HFFc6 (cell line): Measurements from ENCODE around the gene BTG2. TPM values are rescaled to one million over a fixed set of nuclear protein-coding genes. Genes with fewer than 3 reads are reported as not detected.

Experiments
- DNase-seq: peaks from one replicate; pipeline ENCODE4 v3.0.0-alpha.2; 2018
- H3K27ac Mint-ChIP-seq: 2 replicates; pipeline ENCODE4 v1.8.0; 2020; ENCODE audit warnings: mild to moderate bottlenecking, mixed read lengths
- H3K27me3 Mint-ChIP-seq: 2 replicates; pipeline ENCODE4 v1.8.0; 2021; ENCODE audit warnings: mild to moderate bottlenecking, moderate library complexity, mixed read lengths; ENCODE audit not compliant: insufficient read depth
- H3K36me3 Mint-ChIP-seq: 2 replicates; pipeline ENCODE4 v1.8.0; 2021; ENCODE audit warnings: low read depth, mixed read lengths
- H3K4me1 Mint-ChIP-seq: 2 replicates; pipeline ENCODE4 v1.8.0; 2020; ENCODE audit warnings: low read depth, mixed read lengths
- H3K4me3 Mint-ChIP-seq: 2 replicates; pipeline ENCODE4 v1.8.0; 2020; ENCODE audit warnings: mild to moderate bottlenecking, moderate library complexity, mixed read lengths
- H3K9me3 Mint-ChIP-seq: 2 replicates; pipeline ENCODE4 v1.8.0; 2020; ENCODE audit warnings: mild to moderate bottlenecking, mixed read lengths
- total RNA-seq, 6 experiments: library from RNA; stranded (reverse); fragmentation: NEBNext Ultra II Directional; extraction: Animal tissue kit (Norgen Biotek cat#: 25700); gene quantifications; 2 replicates in 1 of 6; 3 replicates in 5 of 6; pipeline ENCODE4 v1.2.3, GENCODE V29; 2021
- TF ChIP-seq, protein P1 (sequence below): fragments of 200-600 bp; sonication (generic); IDR thresholded peaks from 2 replicates; pipeline ENCODE4 v1.5.0; 2021; ENCODE audit warnings: antibody characterized with exemption, mild to moderate bottlenecking

The BTG2 gene
- total RNA-seq, 6 experiments from 2014 or later: 12.7 to 18.5 (median 13.7) TPM

DNA sequence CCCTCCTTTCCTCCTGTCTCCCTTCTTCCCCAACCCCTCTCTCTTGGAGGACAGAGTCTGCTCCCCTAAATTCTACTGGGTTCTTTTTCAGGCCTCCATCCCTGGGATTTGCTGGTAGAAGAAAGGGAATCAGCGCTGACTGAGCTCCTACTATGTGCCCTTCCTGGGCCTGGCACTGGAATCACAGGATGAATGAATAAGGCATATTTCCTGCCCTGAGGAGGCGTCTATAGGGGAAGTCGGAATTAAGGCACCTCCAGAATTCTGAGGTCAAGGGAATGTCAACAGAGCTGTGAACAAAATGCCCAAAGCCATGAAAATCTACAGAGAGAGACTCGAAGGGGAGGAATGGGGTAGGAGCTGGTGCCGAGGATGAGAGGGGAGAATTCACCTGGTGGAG, 17.4 kb upstream of the BTG2 start:
- DNase-seq: no peak
- no peak overlapping the region for H3K27ac Mint-ChIP-seq
- H3K4me3 Mint-ChIP-seq: no peak overlapping the region
- H3K36me3 Mint-ChIP-seq: no peaks in the 10 kb centered on the region
- H3K4me1 Mint-ChIP-seq: no peaks in the 10 kb centered on the region; the same call in 1 of the 2 replicates
- H3K9me3 Mint-ChIP-seq: no peaks in the 10 kb centered on the region
- H3K27me3 Mint-ChIP-seq: peaks cover 58% of the 10 kb centered on the region
- TF ChIP-seq, protein P1, sequence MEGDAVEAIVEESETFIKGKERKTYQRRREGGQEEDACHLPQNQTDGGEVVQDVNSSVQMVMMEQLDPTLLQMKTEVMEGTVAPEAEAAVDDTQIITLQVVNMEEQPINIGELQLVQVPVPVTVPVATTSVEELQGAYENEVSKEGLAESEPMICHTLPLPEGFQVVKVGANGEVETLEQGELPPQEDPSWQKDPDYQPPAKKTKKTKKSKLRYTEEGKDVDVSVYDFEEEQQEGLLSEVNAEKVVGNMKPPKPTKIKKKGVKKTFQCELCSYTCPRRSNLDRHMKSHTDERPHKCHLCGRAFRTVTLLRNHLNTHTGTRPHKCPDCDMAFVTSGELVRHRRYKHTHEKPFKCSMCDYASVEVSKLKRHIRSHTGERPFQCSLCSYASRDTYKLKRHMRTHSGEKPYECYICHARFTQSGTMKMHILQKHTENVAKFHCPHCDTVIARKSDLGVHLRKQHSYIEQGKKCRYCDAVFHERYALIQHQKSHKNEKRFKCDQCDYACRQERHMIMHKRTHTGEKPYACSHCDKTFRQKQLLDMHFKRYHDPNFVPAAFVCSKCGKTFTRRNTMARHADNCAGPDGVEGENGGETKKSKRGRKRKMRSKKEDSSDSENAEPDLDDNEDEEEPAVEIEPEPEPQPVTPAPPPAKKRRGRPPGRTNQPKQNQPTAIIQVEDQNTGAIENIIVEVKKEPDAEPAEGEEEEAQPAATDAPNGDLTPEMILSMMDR: no peak

DNA sequence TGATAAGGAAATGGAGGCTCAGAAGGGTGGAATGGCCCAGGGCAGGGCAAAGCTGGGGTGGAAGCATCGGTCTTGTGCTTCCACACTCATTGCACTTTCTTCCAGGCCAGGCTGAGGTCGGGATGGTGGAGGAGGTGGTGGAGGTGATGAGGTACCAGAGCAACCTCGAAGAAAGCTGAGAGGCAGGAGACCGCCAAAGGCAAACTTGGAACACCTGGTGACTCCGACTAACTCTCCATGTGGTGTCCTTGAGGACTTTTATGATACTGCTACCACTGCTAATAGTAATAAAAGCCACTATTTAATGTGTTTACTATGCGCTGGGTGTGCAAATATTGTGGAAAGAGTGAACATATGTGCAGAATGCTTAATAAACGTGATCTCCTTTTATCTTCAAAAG, 16.9 kb upstream of the BTG2 start:
- H3K27me3 Mint-ChIP-seq: peaks cover 57% of the 10 kb centered on the region

DNA sequence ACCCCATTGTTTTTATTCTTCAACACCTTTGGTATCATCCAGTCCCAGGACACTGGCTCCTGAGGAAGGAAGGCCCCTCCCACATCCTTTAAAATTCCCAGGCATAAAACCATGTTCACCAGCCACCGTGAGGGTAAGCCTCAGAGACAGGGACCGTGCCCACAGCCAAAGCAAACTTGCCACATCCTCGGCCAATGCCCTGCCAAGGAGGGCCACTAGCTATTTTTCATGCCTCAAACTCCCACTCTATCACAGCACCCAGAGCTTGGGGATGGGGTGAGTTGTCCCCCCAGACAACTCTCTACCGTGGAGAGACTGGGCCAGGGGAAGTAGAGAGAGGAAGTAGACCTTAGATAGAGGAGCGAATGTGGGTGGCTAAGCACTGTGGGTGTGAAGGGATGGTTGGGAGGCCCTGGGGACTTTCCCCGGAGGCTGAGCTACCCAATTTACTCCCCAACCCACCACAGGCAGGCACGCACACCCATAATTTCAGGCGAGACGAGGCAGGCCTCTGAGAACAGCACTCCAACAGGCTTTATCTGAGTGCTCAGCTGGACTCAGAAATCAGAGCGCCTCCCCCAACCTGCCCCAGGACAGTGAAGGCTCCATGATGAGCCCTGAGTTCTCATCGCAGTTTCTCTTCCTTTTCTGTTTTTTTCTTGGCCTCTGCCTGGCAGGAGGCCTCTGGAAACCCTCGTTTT, 15.9 kb upstream of the BTG2 start:
- no peak overlapping the region for H3K27ac Mint-ChIP-seq
- TF ChIP-seq, protein P1: no peak
- no peaks in the 10 kb centered on the region; the same call in 1 of the 2 replicates for H3K4me1 Mint-ChIP-seq
- no peaks in the 10 kb centered on the region for H3K36me3 Mint-ChIP-seq
- peaks cover 60% of the 10 kb centered on the region for H3K27me3 Mint-ChIP-seq
- H3K4me3 Mint-ChIP-seq: no peak overlapping the region
- no peak for DNase-seq
- H3K9me3 Mint-ChIP-seq: no peaks in the 10 kb centered on the region

More for the DNA sequence above, 16.9 kb upstream of the BTG2 start:
- Mint-ChIP-seq H3K4me1 (no peaks in the 10 kb centered on the region; the same call in 1 of the 2 replicates), H3K36me3 (no peaks in the 10 kb centered on the region), H3K4me3 (no peak overlapping the region), H3K27ac (no peak overlapping the region), H3K9me3 (no peaks in the 10 kb centered on the region)
- TF ChIP-seq, protein P1: no peak
- DNase-seq: no peak

DNA sequence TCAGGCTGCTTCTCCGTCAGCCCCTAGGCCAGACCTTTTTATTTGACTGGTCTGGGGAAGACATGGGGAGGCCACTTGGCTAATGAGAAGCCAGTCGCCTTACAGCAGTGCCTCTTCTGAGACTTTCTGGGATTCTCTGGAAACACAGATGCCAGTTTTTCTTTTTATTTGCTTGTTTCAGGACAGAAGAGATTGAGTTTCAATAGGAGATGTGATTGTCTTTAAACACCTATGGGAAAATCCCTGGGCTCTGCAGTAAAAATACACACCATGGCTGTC, 15.4 kb upstream of the BTG2 start:
- no peaks in the 10 kb centered on the region; the same call in 1 of the 2 replicates for H3K4me1 Mint-ChIP-seq
- TF ChIP-seq, protein P1: no peak
- H3K27me3 Mint-ChIP-seq: peaks cover 62% of the 10 kb centered on the region
- no peaks in the 10 kb centered on the region for H3K36me3 Mint-ChIP-seq
- no peak overlapping the region for H3K27ac Mint-ChIP-seq
- no peak overlapping the region for H3K4me3 Mint-ChIP-seq
- no peak for DNase-seq
- H3K9me3 Mint-ChIP-seq: no peaks in the 10 kb centered on the region

DNA sequence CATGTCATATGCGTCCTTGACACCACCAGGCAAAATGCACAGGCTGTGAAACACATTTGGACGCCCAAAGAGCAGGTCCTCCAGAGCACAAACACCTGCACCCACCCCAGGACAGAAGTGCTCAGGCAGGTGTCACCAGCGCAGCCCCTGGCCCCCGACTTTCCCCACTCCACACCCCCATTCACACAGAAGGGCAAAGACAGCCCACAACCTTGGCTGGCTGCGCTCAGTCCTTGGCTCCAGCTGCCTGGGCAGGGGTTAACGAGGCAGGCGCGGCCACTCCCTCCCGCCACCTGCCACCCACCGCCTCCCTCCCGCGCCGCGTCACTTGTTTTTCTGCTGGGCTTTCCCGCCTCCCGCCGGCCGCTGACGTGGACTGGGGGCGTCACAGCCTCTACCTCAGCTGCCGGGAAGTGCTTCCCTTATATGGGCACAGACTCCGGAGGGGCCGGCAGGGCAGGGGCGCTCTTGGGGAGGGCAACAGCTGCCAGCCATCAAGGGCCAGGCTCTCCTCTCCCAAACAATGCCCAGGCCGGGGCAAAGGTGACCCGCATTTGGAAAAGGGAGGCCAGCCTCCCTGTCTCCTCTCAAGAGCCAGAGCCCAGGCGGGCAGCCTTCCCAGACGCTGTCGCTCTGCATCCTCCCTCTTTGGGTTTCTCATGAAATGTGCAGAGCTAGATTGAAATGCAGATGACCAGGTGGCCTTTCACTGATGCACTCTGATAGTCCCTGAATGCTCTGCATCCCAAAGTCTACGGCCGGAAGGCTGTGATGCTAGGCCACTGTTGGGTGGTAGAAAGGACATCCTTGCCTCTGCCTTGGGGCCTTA, 14.8 kb upstream of the BTG2 start:
- TF ChIP-seq, protein P1: no peak
- no peak for DNase-seq
- Mint-ChIP-seq H3K27ac (no peak overlapping the region), H3K4me1 (no peaks in the 10 kb centered on the region; the same call in 1 of the 2 replicates), H3K36me3 (no peaks in the 10 kb centered on the region), H3K9me3 (no peaks in the 10 kb centered on the region), H3K27me3 (peaks cover 64% of the 10 kb centered on the region), H3K4me3 (no peak overlapping the region)
